NCI-H1417 treated with DMSO at 0.1 percent for 48 hours (cell line): ENCODE results near the gene TPRA1.

ENCODE experiments used
- DNase-seq: peaks from one replicate; lab custom pipeline; 2025; lab: John Stamatoyannopoulos, UW

TPRA1 gene

GRCh38 chr3:127590593-127591465 lies at the start of gene TPRA1:
Gene TPRA1, minus strand, starts transcription at chr3:127590733. Its CDS starts 10,587 bp downstream, at chr3:127580146.
- peak; percentile 99 for DNase-seq

GRCh38 chr3:127640042-127640355 lies 49.5 kb upstream of the TPRA1 start:
- no peak for DNase-seq

- DNase-seq, result no peak
These were observed 48.9 kb upstream of the TPRA1 start for GRCh38 chr3:127639173-127640041.

- DNase-seq, result no peak
These were observed 47.4 kb upstream of the TPRA1 start for GRCh38 chr3:127637971-127638370.

- no peak for DNase-seq
These were observed 47.0 kb upstream of the TPRA1 start for GRCh38 chr3:127637546-127637945.

GRCh38 chr3:127634653-127635052 lies 44.1 kb upstream of the TPRA1 start:
- DNase-seq, result no peak

GRCh38 chr3:127632035-127632820 lies 41.7 kb upstream of the TPRA1 start:
- DNase-seq, result no peak

GRCh38 chr3:127630811-127631714 lies 40.5 kb upstream of the TPRA1 start:
- no peak for DNase-seq

GRCh38 chr3:127629467-127630403 lies 39.2 kb upstream of the TPRA1 start:
- DNase-seq, result no peak

GRCh38 chr3:127628788-127629466 lies 38.4 kb upstream of the TPRA1 start, which contains the start of gene PODXL2:
Gene PODXL2, plus strand, starts transcription at chr3:127629185. Its CDS starts 35 bp downstream, at chr3:127629220.
- peak; percentile 33 for DNase-seq

- DNase-seq, result no peak
These were observed 37.9 kb upstream of the TPRA1 start for GRCh38 chr3:127628426-127628787.

- DNase-seq, result no peak
These were observed 35.3 kb upstream of the TPRA1 start for GRCh38 chr3:127625821-127626220.

GRCh38 chr3:127624063-127624462 lies 33.5 kb upstream of the TPRA1 start:
- DNase-seq, result no peak

GRCh38 chr3:127622772-127623576 lies 32.4 kb upstream of the TPRA1 start:
- DNase-seq, result no peak

GRCh38 chr3:127622031-127622430 lies 31.5 kb upstream of the TPRA1 start:
- no peak for DNase-seq

GRCh38 chr3:127620637-127621375 lies 30.3 kb upstream of the TPRA1 start:
- DNase-seq, result no peak

- no peak for DNase-seq
These were observed 28.4 kb upstream of the TPRA1 start for GRCh38 chr3:127618891-127619290.
